CD4-positive, CD25-positive, alpha-beta regulatory T cell (primary cell): Measurements from ENCODE around the gene SPPL3. TPM values are rescaled to one million over a fixed set of nuclear protein-coding genes. Genes with fewer than 3 reads are reported as not detected.

Experiments
- ATAC-seq, 2 donors: fragments of 150-1000 bp; cut with Tn5 transposase; one replicate each; pipeline ENCODE4 v1.10.0; 2021; ENCODE audit warnings: low read depth in 2 of 2, moderate number of reproducible peaks in 2 of 2, moderate library complexity in 1 of 2
- DNase-seq, 3 donors: peaks; one replicate each; pipeline versions ENCODE4 v3.0.0 to v3.0.0-alpha.2; 2012 to 2022; ENCODE audit warnings: mixed read lengths in 1 of 3
- H3K27ac ChIP-seq: one replicate; pipeline ENCODE4 v1.7.0; 2013; ENCODE audit warnings: mild to moderate bottlenecking, low read length; ENCODE audit not compliant: insufficient read depth, poor library complexity, severe bottlenecking
- H3K27me3 ChIP-seq: one replicate; pipeline ENCODE4 v1.7.0; 2013; ENCODE audit warnings: low read length; ENCODE audit not compliant: control insufficient read depth, insufficient read depth
- H3K36me3 ChIP-seq: one replicate; pipeline ENCODE4 v1.7.0; 2013; ENCODE audit warnings: mild to moderate bottlenecking, low read length, moderate library complexity; ENCODE audit not compliant: control insufficient read depth, insufficient read depth
- H3K4me1 ChIP-seq: 2 replicates; pipeline ENCODE4 v1.7.0; 2013; ENCODE audit warnings: mild to moderate bottlenecking, low read length; ENCODE audit not compliant: insufficient read depth, control insufficient read depth, poor library complexity, severe bottlenecking
- H3K4me3 ChIP-seq: one replicate; pipeline ENCODE4 v1.7.0; 2013; ENCODE audit warnings: low read depth, mild to moderate bottlenecking, low read length, moderate library complexity
- H3K9me3 ChIP-seq, 2 experiments: 1 replicate in 1 of 2; 2 replicates in 1 of 2; pipeline ENCODE4 v1.7.0; 2013; ENCODE audit warnings: low read length in 2 of 2, mild to moderate bottlenecking in 1 of 2, moderate library complexity in 1 of 2; ENCODE audit not compliant: control insufficient read depth in 2 of 2
- H3K27ac Mint-ChIP-seq, 3 donors: one replicate each; pipeline ENCODE4 v1.8.0; 2020 to 2022; ENCODE audit warnings: mild to moderate bottlenecking in 3 of 3, mixed read lengths in 3 of 3, moderate library complexity in 2 of 3
- H3K27me3 Mint-ChIP-seq: one replicate; pipeline ENCODE4 v1.8.0; 2022; ENCODE audit warnings: mild to moderate bottlenecking, mixed read lengths
- H3K36me3 Mint-ChIP-seq: one replicate; pipeline ENCODE4 v1.8.0; 2020; ENCODE audit warnings: mixed read lengths
- H3K4me1 Mint-ChIP-seq, 4 donors: one replicate each; pipeline ENCODE4 v1.8.0; 2020 to 2022; ENCODE audit warnings: mixed read lengths in 4 of 4, mild to moderate bottlenecking in 1 of 4
- H3K4me3 Mint-ChIP-seq, 4 donors: one replicate each; pipeline ENCODE4 v1.8.0; 2020 to 2022; ENCODE audit warnings: mild to moderate bottlenecking in 4 of 4, mixed read lengths in 4 of 4, moderate library complexity in 3 of 4
- H3K9me3 Mint-ChIP-seq, 7 donors: one replicate each; pipeline ENCODE4 v1.8.0; 2020 to 2022; ENCODE audit warnings: mixed read lengths in 7 of 7, mild to moderate bottlenecking in 3 of 7, moderate library complexity in 2 of 7
- polyA plus RNA-seq, 4 donors: library from polyadenylated mRNA; unstranded; fragments of 300-500 nt; fragmentation: Illumina TruSeq; gene quantifications; one replicate each; pipeline ENCODE4 v1.2.3, GENCODE V29; 2021
- total RNA-seq: library from RNA; stranded (reverse); gene quantifications from one replicate; pipeline ENCODE4 v1.2.3, GENCODE V29; 2022

SPPL3 gene
- total and polyA plus RNA-seq, 5 donors from 2014 or later, result 15.5 to 46.7 (median 24.0) TPM

DNA sequence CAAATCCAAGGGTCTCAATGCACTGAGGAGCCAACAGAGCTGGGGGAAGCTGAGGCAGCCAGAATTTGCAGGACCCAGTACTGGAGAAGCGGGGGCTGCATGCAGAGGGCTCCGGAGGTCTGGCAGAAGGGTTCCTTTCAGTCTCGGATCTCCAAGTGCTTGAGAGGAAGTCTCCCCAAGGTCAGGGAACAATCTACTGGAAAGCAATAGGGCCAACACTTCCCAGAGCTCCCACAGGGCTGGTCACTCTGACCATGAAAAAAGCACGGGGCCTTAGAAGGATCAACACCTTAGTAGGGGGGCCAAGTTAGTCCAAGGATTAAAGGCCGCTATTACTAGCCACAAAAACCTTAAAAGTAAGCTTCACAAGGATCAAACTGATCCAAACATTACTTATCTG, 31.7 kb downstream of the SPPL3 start:
- H3K27me3 ChIP-seq, result no peaks in the 10 kb centered on the region
- peaks cover 5% of the 10 kb centered on the region for H3K4me1 ChIP-seq
- H3K27ac ChIP-seq, result no peak overlapping the region
- peaks cover 24% of the 10 kb centered on the region for H3K36me3 Mint-ChIP-seq
- H3K27me3 Mint-ChIP-seq, result no peaks in the 10 kb centered on the region
- DNase-seq (no peak), ATAC-seq (no peak)
- peaks cover 22 to 60% (median 35%) of the 10 kb centered on the region in 4 donors for H3K4me1 Mint-ChIP-seq
- H3K27ac Mint-ChIP-seq, result no peak overlapping the region
- no peaks in the 10 kb centered on the region for H3K36me3 ChIP-seq
- H3K4me3 Mint-ChIP-seq, result no peak overlapping the region
- H3K4me3 ChIP-seq, result no peak overlapping the region
- no peaks in the 10 kb centered on the region for H3K9me3 ChIP-seq
- peaks cover 0 to 4% (median 0%) of the 10 kb centered on the region in 7 donors for H3K9me3 Mint-ChIP-seq

DNA sequence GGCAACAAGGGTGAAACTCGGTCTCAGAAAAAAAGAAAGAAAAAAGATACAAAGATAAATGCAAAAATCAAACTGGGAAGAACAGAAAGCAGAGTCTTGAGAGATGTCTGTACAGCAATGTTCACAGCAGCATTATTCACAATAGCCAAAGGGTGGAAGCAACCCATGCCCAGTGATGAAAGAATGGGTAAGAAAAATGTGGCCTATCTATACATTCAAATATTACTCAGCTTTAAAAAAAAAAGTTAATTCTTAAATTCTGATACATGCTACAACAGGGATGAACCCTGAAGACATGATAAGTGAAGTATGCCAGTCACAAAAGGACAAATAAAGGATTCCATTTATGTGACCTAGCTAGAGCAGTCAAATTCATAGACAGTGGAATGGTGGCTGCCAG, 33.7 kb downstream of the SPPL3 start:
- Mint-ChIP-seq H3K27ac (peak overlapping the region in 2 of 3 donors; percentile 31 to 32), H3K36me3 (peaks cover 16% of the 10 kb centered on the region), H3K27me3 (no peaks in the 10 kb centered on the region), H3K4me3 (no peak overlapping the region), H3K9me3 (peaks cover 0 to 2% (median 0%) of the 10 kb centered on the region in 7 donors), H3K4me1 (peaks cover 14 to 62% (median 31%) of the 10 kb centered on the region in 4 donors)
- peaks cover 6% of the 10 kb centered on the region for H3K4me1 ChIP-seq
- H3K27ac ChIP-seq, result no peak overlapping the region
- ATAC-seq (no peak), DNase-seq (no peak)
- no peaks in the 10 kb centered on the region for H3K9me3 ChIP-seq
- peaks cover 4% of the 10 kb centered on the region for H3K36me3 ChIP-seq
- H3K4me3 ChIP-seq, result no peak overlapping the region
- no peaks in the 10 kb centered on the region for H3K27me3 ChIP-seq

DNA sequence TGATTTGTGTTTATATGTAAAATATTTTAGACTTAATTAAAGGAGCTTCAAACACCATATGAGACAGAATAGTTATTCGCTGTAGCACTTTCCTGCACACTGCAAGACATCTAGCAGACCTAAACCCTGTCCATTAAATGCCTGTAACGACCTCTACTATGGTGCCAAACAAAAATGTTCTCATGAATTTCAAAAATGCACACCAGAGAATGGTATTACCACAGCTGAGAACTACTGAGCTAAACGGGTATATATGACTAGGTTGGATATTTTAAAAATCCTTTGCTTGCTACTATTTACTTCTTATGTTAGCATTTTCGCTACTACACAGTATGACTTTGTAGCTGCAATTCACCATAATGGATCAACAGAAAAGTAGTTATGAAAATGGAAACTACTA, 34.8 kb downstream of the SPPL3 start:
- H3K9me3 ChIP-seq, result no peaks in the 10 kb centered on the region
- no peak overlapping the region for H3K27ac ChIP-seq
- no peak for ATAC-seq
- H3K27me3 ChIP-seq, result no peaks in the 10 kb centered on the region
- Mint-ChIP-seq H3K9me3 (peaks cover 0 to 2% (median 0%) of the 10 kb centered on the region in 7 donors), H3K36me3 (peaks cover 16% of the 10 kb centered on the region), H3K4me1 (peaks cover 14 to 63% (median 34%) of the 10 kb centered on the region in 4 donors), H3K27me3 (no peaks in the 10 kb centered on the region), H3K27ac (no peak overlapping the region), H3K4me3 (no peak overlapping the region)
- peaks cover 8% of the 10 kb centered on the region for H3K4me1 ChIP-seq
- no peak for DNase-seq
- peaks cover 4% of the 10 kb centered on the region for H3K36me3 ChIP-seq
- no peak overlapping the region for H3K4me3 ChIP-seq

DNA sequence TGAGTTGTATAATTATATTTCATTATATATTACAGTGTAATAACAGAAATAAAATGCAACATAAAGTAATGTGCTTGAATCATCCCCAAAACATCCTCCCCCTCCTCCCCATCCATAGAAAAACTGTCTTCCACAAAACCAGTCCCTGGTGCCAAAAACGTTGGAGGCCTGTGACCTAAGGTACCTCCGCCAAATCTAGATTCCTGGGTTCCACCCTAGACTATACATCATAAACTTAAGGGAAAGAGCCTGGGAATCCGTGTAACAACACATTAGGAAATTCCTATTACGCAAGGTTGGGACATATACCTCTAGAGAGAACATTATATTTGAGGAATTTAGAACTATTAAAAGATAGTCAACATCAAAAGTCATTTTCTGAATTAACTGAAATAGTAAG, 38.0 kb downstream of the SPPL3 start:
- Histone ChIP-seq H3K4me3 (no peak overlapping the region), H3K36me3 (peaks cover 4% of the 10 kb centered on the region), H3K4me1 (peaks cover 3% of the 10 kb centered on the region), H3K27me3 (no peaks in the 10 kb centered on the region), H3K27ac (no peak overlapping the region), H3K9me3 (no peaks in the 10 kb centered on the region)
- Mint-ChIP-seq H3K4me1 (peaks cover 10 to 60% (median 37%) of the 10 kb centered on the region in 4 donors), H3K4me3 (no peak overlapping the region), H3K9me3 (peaks cover 0 to 2% (median 0%) of the 10 kb centered on the region in 7 donors), H3K27me3 (no peaks in the 10 kb centered on the region), H3K27ac (peak overlapping the region in 1 of 3 donors; percentile 67), H3K36me3 (peaks cover 4% of the 10 kb centered on the region)
- no peak for DNase-seq
- ATAC-seq, result no peak

DNA sequence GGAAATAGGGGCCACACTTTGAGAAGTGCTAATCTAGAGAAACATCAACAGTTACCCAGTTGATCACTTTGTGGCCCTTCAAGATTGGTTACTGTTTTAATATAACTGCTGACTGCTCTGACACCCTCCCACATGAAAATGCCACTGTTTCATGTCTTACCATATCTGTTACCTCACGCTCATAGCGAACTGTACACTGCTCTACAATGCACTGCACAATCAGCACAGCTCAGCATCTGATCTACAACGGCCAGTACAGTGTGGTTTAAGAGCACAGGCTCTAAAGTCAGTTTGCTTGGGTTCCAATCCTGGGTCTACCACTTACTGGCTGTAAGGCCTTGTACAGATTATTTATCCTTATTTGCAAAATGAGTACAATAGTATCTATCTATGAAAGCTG, 39.1 kb downstream of the SPPL3 start:
- H3K9me3 ChIP-seq, result no peaks in the 10 kb centered on the region
- H3K27ac ChIP-seq, result no peak overlapping the region
- H3K36me3 Mint-ChIP-seq, result no peaks in the 10 kb centered on the region
- H3K4me1 ChIP-seq, result peaks cover 3% of the 10 kb centered on the region
- DNase-seq, result no peak
- H3K27me3 ChIP-seq, result no peaks in the 10 kb centered on the region
- no peak for ATAC-seq
- H3K4me3 ChIP-seq, result no peak overlapping the region
- H3K36me3 ChIP-seq, result peaks cover 4% of the 10 kb centered on the region
- H3K4me1 Mint-ChIP-seq, result peaks cover 15 to 56% (median 39%) of the 10 kb centered on the region in 4 donors
- no peaks in the 10 kb centered on the region for H3K27me3 Mint-ChIP-seq
- no peak overlapping the region for H3K4me3 Mint-ChIP-seq
- peaks cover 0 to 1% (median 0%) of the 10 kb centered on the region in 7 donors for H3K9me3 Mint-ChIP-seq
- no peak overlapping the region for H3K27ac Mint-ChIP-seq

DNA sequence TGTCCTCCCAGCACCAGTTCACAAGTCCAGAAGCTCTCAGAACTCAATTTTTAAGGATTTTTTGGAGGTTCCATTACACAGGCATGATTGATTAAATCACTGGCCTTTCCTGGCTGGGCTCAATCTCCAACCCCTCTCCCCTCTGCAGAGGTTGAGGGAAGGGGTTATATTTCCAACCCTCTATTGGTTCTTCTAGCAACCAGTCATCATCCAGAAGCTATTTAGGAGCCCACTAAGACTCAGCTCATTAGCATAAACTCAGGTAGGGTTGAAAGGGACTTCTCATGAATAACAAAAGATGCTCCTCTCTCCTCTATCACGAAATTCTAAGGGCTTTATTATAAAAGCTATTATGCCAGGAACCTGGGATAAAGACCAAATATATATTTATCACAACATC, 41.5 kb downstream of the SPPL3 start:
- no peaks in the 10 kb centered on the region for H3K27me3 Mint-ChIP-seq
- peaks cover 4% of the 10 kb centered on the region for H3K36me3 ChIP-seq
- no peak overlapping the region for H3K27ac Mint-ChIP-seq
- H3K36me3 Mint-ChIP-seq, result peaks cover 12% of the 10 kb centered on the region
- H3K9me3 Mint-ChIP-seq, result peaks cover 0 to 3% (median 1%) of the 10 kb centered on the region in 7 donors
- peaks cover 15 to 54% (median 42%) of the 10 kb centered on the region in 4 donors for H3K4me1 Mint-ChIP-seq
- H3K27me3 ChIP-seq, result no peaks in the 10 kb centered on the region
- H3K9me3 ChIP-seq, result peaks cover 0 to 5% of the 10 kb centered on the region in 2 experiments
- DNase-seq (no peak), ATAC-seq (no peak)
- H3K4me3 Mint-ChIP-seq, result no peak overlapping the region
- H3K4me1 ChIP-seq, result peaks cover 8% of the 10 kb centered on the region
- H3K27ac ChIP-seq, result no peak overlapping the region
- no peak overlapping the region for H3K4me3 ChIP-seq

DNA sequence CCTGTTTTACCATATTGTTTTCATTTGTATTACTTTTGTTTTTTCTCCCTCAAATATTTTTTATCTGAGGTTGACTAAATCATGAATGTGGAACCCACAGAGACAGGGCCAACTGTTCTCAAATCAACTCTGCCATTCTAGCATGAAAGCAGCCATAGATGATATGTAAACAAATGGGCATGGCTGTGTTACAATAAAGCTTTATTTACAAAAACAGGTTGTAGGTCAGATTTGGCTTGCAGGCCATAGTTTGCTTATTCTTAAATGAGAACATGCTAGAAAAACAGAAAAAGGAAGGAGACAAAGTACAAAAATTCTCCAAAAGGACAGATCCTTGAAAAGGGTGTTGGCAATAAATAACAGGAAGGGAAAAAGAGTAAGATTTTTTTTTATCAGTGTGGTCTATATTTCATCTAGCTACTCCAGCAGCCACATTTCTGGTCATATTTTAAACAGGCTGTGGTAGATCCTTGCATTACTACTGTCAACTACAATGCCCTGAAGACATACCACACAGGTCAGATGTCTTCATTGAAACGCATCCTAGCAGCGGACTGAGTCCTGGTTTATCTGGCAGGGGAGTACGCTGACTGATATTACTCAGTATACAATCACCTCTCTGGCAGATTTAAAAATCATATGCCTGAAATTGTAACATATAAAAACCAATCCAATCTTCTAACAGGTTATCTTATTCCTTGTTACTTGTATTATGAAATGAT, 42.9 kb downstream of the SPPL3 start:
- Mint-ChIP-seq H3K27ac (peak overlapping the region in 1 of 3 donors; percentile 37), H3K4me1 (peaks cover 24 to 59% (median 53%) of the 10 kb centered on the region in 4 donors), H3K9me3 (peaks cover 0 to 3% (median 1%) of the 10 kb centered on the region in 7 donors), H3K4me3 (no peak overlapping the region), H3K36me3 (peaks cover 15% of the 10 kb centered on the region), H3K27me3 (no peaks in the 10 kb centered on the region)
- no peak for ATAC-seq
- no peak for DNase-seq
- Histone ChIP-seq H3K9me3 (peaks cover 0 to 5% of the 10 kb centered on the region in 2 experiments), H3K4me3 (no peak overlapping the region), H3K36me3 (no peaks in the 10 kb centered on the region), H3K27ac (no peak overlapping the region), H3K27me3 (no peaks in the 10 kb centered on the region), H3K4me1 (peaks cover 17% of the 10 kb centered on the region)
